GM19043 (cell line): ENCODE measurements around the gene TBC1D16.
"Not testable (repeated sequence)": the region's sequence is repeated elsewhere in the genome, so short reads cannot be mapped to it uniquely, and the experiment has no call there.

Experiments
- ATAC-seq: cut with Tn5 transposase; IDR thresholded peaks from one replicate; pipeline ENCODE4 v1.9.1; 2021; ENCODE audit warnings: low read depth; ENCODE audit not compliant: unreplicated experiment

The TBC1D16 gene

DNA sequence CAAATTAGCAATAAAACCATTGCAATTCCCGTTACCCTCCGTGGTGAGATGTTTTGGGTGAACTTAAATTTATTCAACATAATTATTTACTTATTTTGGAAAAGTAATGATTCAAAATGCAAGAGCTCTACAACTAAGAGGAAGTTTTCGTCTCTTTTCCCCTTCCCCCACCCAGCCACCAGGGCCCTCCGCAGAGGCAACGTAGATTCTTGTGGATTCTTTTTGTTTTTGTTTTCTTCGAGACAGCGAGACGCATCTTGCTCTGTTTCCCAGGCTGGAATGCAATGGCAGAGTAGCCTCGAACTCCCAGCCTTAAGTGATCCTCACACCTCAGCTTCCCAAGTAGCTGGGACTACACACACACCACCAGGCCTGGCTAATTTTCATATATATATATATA is 19.9 kb upstream of the TBC1D16 start:
- no peak for ATAC-seq

DNA sequence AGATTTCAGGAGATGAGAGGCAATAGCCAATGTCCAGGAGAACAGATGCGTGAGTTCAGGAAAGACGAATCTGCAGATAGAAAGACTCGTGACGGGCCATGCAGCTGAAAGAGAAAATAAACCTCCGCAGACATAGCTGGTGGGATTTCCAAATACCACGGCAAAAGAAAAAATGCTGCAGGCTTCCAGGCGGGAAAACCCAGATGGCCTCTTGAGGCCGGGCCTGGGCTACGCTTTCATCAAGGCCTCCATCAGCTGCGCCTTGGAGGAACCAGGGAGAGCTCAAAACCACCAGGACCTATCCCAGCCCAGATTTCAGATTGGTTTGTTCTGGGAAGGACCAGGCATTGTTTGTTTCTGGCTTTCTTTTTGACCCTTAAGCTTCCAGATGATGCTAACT is 17.4 kb upstream of the TBC1D16 start:
- no peak for ATAC-seq

DNA sequence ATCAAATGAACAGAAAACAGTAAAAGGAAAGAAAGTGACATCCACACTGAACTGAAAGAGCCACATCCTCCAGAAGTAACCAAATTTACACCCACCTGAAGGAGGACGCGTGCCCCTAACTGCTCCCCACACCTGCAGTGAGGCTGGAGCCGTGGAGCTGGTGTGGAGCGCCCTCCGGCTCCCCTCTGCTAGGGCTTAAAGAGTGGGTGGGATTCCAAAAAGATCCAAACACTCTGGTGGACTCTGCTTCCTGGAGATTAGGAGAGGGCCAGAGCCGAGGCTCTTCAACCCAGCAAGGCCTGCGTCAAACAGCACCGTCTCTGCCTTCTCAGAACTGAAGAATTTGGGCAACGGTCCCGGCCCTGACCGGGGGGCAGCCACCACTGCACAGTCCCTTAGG is 16.0 kb upstream of the TBC1D16 start:
- ATAC-seq, result no peak

DNA sequence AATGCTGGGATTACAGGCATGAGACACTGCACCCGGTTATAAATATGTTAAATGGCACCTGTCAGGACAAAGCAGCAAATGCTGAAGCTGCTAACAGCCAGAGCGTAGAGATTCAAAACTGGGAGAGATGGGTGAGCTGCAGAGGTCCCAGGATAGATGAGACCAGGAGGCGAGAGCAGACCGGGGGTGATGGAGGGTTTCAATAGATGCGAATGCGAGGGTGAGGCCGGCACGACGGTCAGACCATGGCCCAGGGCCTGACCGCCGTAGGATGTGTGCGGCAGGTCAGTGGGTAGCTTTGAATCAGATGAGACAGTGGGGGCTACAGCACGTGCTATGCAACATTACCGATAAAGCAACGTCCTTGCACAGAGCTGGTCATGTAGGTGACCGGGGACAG is 15.0 kb upstream of the TBC1D16 start:
- ATAC-seq, result no peak

DNA sequence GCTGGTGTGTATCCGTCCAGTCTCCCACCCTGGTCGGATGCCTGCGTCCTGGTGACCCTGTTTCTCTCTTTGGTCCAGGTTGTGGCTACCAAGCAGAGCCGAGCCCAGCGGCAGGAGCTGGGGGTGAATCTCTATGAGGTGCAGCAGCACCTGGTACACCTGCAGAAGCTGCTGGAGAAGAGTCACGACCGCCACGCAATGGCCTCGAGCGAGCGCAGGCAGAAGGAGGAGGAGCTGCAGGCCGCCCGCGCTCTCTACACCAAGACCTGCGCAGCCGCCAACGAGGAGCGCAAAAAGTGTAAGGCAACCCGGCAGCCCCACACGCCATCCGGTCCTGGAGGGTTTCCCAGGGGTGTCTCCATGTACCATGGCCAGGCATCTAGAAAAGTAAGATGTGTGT is 14.3 kb upstream of the TBC1D16 start:
- no peak for ATAC-seq

DNA sequence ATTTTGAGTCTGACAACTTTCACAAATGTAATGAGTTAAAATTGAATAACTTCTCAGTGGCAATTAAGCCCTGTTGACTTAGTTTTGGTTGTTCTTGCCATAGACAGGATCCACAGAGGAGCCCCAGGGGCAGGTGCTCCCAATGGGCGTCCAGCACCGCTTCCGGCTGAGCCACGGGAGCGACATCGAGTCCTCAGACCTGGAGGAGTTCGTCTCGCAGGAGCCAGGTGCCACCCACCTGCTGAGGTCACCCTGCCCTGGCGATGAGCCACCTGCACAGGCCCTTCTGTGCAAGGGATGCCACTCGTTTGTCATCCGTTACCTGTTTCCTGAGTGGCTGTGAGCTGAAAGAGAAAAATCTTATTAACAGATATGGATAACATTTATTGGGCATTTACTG is 11.5 kb upstream of the TBC1D16 start:
- no peak for ATAC-seq

DNA sequence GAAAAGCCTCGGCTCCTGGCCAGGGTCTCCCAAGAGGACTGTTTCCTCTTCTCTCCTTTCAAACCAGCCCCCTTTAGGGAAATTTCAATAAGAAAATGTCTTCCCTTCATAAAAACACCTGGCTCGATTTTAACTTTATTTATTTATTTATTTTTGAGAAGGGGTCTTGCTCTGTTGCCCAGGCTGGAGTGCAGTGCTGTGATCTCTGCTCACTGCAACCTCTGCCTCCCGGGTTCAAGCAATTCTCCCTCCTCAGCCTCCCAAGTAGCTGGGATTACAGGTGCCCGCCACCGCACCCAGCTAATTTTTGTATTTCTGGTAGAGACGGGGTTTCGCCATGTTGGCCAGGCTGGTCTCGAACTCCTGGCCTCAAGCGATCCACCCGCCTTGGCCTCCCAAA is 11.0 kb upstream of the TBC1D16 start:
- ATAC-seq, result not testable (repeated sequence)

DNA sequence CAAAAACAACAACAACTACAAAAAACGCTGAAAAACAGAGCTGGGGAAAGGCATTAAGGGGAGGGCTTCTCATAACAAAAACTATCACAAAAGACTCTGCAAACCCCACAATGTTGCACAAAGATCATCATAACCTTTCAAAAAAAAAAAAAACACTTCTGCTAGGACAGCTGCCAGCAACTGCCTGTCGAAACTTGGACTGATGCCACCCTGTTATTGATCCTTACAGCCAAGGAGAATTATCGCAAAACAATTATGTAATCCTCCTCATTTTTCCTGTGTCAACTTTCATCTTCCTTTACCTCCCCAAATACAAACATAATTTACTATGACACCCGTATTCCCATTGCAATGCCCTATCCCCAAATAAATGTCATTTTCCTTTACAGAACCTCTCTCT is 10.0 kb upstream of the TBC1D16 start:
- no peak for ATAC-seq

DNA sequence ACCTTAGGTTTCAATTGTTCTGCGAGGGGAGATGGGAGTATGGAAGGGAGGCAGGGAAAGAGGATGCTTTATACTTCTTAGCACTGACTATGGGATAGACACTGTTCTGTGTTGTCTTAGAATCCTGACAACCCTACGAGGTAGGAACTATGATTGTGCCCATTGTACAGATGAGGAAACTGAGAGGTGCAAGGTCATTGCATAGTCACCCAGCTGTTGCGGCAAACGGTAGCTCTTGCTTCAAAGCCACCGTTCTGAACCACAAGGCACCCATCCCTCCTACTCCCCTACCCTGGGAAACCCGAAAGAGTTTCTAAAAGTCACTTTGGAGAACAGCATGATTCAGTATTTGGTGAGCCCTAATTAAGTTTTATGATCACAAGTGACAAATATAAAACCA is 8.3 kb upstream of the TBC1D16 start:
- ATAC-seq, result no peak

DNA sequence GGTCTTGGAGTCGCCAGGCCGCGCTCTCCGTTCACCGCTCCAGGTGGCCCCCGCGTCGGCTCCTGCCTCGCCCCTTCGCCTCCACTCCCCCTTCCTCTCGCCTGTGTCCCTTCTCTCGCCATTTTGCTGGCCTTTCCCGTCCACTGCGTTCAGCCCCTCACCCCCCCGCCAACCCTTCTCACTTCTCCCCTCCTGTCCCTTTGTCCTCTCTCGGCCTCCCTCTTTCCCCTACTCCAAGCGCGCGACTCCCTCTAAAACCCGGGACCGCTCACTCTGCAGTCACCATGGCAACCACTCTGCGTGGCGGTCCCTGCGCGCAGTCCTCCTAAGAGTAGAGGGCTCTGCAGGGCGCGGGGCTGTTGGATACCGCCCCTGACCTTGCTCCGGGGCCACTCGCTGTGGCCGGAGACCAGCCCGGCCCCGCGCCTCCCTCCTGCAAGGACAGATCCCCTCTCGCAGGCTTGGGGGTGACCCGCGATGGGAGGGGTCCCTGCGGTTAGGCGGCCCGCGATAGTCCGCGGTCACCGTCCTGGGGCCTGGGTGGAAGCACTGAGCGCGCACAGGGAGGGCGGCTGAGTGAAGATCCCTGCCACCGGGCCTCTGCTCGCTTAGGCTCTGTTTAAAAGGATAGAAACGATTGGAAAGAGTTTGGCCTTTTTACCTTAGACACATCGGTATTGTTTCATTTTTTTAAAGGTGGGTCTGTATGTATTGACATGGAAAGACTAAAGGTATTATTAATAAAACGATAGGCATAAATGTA is 1.2 kb upstream of the TBC1D16 start:
- no peak for ATAC-seq

DNA sequence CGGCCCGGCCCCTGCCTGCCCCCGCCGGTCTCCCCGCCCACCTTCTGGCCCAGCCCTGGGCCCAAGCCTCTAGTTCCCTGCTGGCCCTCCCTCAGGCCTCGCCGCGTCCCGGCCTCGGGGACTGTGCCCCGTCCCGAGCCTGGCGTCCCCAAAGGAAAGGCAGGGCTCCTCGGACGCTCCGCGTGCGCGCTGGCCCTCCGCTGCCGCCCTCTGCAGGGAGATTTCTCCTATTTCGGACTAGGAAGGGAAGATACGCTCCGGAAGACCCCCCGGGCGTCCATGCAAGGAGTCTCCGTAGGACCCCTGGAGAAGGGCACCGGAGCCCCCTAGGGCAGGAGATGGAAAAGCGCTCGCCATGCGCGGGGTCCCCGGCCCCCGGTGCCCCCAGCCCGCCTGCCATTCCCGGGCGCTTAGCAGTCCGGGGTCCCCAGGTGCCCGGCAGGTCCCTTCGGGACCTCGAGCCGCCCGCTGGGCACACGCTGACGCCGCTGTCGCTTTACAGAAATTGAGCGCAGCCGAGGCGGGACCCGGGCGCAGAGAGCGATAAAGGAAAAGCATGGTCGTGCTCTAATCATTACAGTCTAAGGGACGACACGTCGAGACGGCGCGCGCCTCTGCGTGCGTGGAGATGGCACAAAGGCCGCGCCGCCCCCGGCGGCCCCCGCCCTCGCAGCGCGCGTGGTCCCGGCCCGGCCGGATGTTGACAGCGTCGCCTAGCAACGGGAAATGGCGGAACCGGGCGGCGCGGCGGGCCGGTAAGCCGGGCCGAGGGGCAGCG is 454 bp upstream of the TBC1D16 start, which contains the start of gene CCDC40:
TSS of gene CCDC40 (plus strand) at position 706 of the 778 bp plus-strand sequence. CDS start at position 727, 21 bp downstream.
- ATAC-seq, result no peak

DNA sequence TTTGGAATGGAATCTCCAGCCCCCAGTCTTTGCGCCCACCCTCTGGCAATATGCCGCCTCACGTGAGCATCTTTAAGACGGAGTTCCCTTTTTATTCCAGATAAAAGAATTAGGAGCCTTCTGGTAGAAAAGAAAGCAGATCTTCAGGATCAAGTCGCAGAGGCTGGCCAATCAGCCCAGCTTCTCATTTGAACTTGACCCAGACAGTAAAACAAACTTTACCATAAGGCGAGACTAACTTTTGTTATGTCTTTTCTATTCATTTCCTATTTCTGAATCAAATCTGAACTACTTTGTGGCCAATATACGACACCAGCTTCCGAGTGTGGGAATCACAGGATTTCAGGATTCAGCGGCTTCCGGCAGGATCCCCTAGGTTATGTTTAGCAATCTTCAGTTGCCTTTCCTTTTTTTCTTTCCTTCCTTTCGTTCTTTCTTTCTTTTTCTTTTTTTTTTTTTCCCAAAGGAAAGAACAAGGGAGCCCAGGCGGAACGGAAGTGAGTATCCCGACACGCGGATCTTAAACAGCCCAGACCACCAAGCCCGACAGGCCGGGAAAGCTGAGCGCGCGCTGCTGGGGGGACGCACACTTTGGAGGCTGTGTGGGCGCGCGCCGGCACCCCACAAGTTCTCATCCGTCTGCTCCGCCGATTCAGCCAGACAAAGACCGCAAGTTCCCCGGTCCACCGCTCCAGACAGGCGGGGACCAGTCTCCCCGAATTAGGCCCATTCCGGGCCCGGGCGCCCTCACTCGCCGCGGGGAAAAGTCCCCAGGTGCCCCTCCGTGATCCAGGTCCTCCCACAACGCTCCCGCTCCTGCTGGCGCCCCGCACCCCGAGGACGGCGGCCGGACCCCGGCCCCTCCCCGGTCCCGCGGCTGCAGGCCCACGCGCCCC is 633 bp downstream of the TBC1D16 start:
- ATAC-seq, result no peak

DNA sequence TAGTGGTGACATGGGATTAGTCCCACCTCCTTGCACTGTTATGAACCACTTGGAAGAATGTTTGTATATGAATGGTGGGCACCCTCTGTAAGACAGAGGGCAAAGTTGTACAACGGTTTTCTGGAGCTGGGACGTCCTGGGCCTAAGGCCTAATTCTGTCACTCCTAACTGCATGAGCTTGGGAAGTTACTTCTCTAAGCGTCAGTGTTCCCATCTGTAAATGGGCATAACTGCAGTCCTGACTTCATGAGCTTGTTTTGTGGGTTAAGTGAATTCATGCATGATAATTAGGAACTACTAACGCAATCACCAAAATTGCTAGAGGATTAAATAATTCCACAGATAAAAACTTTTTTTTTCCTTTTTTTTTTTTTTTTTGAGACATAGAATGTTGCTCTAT is 1.8 kb downstream of the TBC1D16 start:
- no peak for ATAC-seq

DNA sequence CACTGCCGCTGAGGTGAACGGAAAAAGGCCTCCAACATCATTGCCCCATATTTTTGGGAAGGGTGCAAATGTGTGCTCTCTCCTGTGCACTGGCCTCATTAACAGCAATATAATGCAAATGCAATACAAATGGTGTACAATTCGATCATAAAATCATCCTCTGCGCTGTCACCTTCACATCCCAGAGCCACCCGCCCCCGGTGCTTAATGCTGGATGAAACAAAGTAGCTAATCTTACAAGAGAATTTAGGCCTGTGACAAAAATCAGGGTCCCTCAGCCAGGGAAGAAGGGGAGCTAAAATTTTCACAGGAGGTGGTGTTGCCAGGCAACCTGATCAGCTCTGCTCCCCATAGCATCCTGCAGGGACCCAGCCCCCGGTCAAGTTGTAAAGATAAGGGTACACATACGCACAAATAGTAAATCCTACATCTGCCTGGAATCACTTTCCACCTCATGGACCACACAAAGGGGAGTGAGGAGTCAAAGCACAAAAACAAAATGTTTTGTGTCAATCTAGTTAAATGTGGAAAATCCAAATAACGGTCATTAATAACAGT is 3.0 kb downstream of the TBC1D16 start:
- ATAC-seq, result no peak

DNA sequence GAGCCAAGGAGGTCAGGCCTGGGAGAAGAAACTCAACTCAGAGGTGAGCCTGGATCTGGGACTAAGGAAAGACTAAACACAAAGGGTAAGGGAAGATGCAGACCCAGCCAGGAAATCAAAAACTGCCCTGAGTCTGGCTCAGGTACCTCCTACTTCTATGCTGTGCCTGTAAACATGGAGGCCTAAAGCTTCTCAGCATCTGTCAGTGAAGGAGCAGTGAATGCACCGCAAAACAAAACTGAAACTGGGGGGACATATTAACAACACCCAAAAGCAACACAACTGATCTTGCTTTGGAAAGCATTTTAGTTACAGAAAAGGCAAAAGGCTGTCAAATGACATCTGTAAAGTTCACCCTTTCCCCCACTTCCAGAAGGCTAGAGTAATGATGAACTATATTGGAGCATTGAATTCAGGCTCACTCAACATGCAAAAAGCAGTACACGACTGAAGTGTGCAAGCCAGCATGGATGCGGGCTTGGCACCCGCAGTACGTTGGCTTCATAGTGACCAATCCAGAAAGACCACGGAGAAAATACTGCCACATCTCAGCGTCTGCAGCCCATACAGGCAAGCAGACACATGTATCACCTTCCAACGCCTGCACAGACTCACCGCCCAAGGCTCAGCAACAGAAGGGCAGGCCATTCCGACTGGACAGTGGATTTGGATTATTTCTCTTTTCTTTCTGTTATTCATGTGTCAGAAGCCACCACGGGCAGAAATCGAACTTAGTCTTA is 3.8 kb downstream of the TBC1D16 start:
- no peak for ATAC-seq

DNA sequence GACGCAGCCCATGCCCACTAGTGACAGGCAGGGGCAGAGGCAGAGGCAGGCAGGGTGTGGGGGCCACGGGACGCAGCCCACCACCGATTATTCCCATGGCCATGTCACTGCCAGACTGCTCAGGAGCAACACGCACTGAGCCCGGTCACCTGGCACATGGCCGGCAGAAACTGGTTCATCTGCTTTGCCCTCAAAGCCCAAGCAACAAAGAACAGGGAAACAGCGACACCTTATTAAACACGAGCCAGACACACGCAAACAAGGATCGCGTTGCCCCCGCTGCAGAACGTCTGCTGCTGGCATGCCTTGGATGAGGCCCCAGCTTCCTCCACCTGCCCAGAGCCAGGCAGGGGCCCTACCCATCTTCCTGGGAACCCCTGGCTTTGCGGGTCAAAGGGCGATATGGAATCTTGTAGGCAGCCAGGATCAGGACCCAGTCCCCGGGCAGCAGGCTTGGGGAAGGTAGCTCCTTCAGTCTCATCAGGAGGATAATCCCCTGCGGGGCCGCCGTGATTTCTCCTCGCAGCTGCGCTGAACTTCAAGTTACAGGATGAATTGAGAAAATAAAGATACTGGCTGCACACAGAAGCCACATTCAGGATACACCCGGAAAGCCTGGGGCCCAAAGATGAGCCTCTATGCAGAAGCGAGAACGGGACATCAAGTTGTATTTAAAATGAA is 4.8 kb downstream of the TBC1D16 start:
- no peak for ATAC-seq

DNA sequence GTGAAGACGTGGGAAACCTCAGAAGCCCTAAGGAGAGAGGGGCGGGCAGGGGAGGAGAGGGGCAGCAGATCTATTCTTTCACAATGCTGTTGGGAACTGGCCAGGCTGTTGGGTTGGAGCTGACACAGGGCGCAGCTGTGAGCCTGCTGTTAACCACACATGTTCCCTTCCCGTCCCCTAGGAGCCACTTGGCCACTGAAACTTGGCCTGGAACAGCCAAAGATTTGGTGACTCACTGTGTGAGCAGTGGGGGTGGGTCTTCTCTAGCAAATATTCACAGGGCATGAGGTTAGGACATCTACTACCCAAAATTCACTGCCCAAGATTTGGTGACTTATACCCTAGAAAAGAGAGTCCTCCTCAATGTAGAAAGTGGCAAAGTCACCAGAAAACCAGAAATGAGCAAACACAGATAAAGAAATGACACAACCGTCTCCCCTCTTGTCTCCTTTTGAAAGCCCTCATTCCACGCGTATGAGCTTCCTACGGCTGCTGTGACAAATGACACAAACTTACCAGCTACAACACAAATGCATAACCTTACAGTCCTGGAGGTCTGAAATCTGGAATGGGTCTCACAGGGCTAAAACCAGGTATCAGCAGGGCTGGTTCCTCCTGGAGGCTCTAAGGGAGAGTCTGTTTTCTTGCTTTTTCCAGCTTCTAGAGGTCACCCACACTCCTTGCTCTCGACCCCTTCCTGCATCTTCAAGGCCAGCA is 6.3 kb downstream of the TBC1D16 start:
- no peak for ATAC-seq

DNA sequence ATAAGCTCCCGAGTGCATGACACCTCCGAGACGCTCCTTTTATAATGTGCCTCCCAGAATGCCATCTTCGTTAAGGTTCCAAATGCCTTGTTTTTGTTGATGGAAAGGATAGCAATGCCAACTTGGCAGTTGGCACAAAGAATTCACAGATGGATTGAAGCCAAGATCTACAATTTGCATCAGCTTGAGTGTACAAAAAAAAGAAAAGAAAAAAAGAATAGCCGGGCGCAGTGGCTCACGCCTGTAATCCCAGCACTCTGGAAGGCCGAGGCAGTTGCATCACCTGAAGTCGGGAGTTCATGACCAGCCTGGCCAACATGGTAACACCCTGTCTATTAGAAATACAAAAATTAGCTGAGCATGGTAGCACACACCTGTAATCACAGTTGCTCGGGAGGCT is 7.6 kb downstream of the TBC1D16 start:
- no peak for ATAC-seq

DNA sequence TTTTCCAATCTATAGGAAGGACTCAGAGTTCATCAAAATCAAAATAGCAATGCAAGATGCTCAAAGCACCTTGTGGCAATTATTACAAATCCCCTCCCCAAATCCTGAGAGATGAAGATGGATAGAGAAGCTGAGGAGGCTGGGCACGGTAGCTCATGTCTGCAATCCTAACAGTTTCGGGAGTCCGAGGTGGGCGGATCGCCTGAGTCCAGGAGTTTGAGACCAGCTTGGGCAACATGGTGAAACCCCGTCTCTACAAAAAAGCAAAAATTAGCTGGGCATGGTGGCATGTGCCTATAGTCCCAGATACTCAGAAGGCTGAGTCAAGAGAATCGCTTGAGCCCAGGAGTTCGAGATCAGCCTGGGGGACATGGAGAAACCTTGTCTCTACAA is 8.6 kb downstream of the TBC1D16 start:
- ATAC-seq, result no peak
